Glutamatergic neuron (in vitro differentiated cells): ENCODE data around the gene PSMD5. TPM values are rescaled to one million over a fixed set of nuclear protein-coding genes. Genes with fewer than 3 reads are reported as not detected.

Source experiments
- DNase-seq: peaks from one replicate; pipeline ENCODE4 v3.0.0; 2022
- H3K27ac Mint-ChIP-seq: one replicate; pipeline ENCODE4 v1.8.0; 2020; ENCODE audit warnings: mild to moderate bottlenecking, mixed read lengths, inconsistent platforms; ENCODE audit not compliant: unreplicated experiment
- H3K27me3 Mint-ChIP-seq: one replicate; pipeline ENCODE4 v1.8.0; 2020; ENCODE audit warnings: mild to moderate bottlenecking, moderate library complexity, mixed read lengths, inconsistent platforms; ENCODE audit not compliant: unreplicated experiment
- H3K36me3 Mint-ChIP-seq: one replicate; pipeline ENCODE4 v1.8.0; 2020; ENCODE audit warnings: mild to moderate bottlenecking, mixed read lengths, inconsistent platforms; ENCODE audit not compliant: unreplicated experiment
- H3K4me1 Mint-ChIP-seq: one replicate; pipeline ENCODE4 v1.8.0; 2020; ENCODE audit warnings: mild to moderate bottlenecking, low read depth, mixed read lengths, inconsistent platforms; ENCODE audit not compliant: unreplicated experiment
- H3K4me3 Mint-ChIP-seq: one replicate; pipeline ENCODE4 v1.8.0; 2020; ENCODE audit warnings: mild to moderate bottlenecking, mixed read lengths, inconsistent platforms; ENCODE audit not compliant: unreplicated experiment
- H3K9me3 Mint-ChIP-seq: one replicate; pipeline ENCODE4 v1.8.0; 2020; ENCODE audit warnings: mild to moderate bottlenecking, moderate library complexity, mixed read lengths, inconsistent platforms; ENCODE audit not compliant: unreplicated experiment
- total RNA-seq: library from RNA; stranded (reverse); fragmentation: NEBNext Ultra II Directional; extraction: Animal tissue kit (Norgen Biotek cat#: 25700); gene quantifications from one replicate; pipeline ENCODE4 v1.2.1, GENCODE V29; 2021; ENCODE audit not compliant: unreplicated experiment
- TF ChIP-seq, protein P1 (sequence below): fragments of 200-600 bp; sonication (generic); IDR thresholded peaks from one replicate; pipeline ENCODE4 v1.5.0; 2021; ENCODE audit not compliant: partially characterized antibody, unreplicated experiment

The PSMD5 gene
- total RNA-seq, 1 donor from 2014 or later = 48.5 TPM

DNA sequence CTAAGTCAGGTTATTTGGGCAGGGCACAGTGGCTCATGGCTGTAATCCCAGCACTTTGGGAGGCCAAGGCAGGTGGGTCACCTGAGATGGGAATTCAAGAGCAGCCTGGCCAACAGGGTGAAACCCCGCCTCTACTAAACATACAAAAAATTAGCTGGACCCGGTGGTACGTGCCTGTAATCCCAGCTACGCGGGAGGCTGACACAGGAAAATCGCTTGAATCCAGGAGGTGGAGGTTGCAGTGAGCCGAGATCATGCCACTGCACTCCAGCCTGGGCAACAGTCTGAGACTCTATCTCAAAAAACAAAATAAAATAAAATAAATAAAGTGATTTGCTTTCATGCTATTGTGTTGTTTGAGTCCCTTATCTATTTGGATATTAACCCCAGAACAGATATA lies 41.3 kb downstream of the PSMD5 start:
- H3K9me3 Mint-ChIP-seq = no peaks in the 10 kb centered on the region
- no peak for DNase-seq
- H3K4me3 Mint-ChIP-seq = no peak overlapping the region
- no peaks in the 10 kb centered on the region for H3K4me1 Mint-ChIP-seq
- no peaks in the 10 kb centered on the region for H3K27me3 Mint-ChIP-seq
- no peak overlapping the region for H3K27ac Mint-ChIP-seq
- TF ChIP-seq, protein P1, sequence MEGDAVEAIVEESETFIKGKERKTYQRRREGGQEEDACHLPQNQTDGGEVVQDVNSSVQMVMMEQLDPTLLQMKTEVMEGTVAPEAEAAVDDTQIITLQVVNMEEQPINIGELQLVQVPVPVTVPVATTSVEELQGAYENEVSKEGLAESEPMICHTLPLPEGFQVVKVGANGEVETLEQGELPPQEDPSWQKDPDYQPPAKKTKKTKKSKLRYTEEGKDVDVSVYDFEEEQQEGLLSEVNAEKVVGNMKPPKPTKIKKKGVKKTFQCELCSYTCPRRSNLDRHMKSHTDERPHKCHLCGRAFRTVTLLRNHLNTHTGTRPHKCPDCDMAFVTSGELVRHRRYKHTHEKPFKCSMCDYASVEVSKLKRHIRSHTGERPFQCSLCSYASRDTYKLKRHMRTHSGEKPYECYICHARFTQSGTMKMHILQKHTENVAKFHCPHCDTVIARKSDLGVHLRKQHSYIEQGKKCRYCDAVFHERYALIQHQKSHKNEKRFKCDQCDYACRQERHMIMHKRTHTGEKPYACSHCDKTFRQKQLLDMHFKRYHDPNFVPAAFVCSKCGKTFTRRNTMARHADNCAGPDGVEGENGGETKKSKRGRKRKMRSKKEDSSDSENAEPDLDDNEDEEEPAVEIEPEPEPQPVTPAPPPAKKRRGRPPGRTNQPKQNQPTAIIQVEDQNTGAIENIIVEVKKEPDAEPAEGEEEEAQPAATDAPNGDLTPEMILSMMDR = no peak
- peaks cover 5% of the 10 kb centered on the region for H3K36me3 Mint-ChIP-seq

DNA sequence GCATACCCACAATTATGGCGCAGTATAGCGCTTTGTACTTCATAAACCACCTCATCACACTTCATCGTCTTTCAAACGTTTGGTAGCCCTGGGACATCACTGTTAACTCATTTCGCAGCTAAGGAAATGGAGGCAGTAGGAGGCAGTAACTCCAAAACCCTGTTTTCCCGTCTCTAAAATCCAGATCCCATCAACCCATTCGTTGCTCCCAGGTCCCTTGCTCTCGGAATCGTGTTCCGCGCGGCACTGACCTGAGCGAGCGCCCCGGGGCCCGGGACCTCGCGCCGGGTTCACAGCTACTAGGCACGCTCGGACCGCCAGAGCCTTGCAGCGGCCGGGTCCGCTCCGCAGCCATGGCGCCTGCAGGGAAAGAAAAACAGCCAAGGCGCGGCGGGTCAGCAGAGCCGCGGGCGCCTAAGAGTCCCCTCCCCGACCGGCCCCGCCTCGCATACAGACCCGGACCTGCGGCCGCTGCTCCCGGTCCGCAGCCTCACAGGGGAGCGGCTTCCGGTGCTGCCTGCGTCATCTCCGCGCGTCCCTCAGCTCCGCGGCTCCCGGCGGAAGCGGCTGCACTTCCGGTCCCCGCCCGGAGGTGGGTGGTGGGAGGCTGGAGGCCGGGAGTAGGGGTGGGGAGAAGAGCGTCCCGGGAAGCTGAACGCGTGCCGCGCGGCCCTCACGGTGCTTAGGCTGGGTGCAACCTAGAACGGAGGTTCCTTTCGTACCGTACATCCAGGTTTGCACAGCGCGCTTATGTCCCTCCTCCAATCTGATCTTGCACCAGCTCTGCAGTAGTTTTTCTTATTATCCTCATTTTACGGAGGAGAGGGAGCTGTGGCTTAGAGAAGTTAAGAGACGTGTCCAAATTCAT lies 49.6 kb downstream of the PSMD5 start, which contains the start of gene FBXW2:
Gene FBXW2 (minus strand): TSS at position 519 of the 868 bp plus-strand sequence. CDS start 5,158 bp downstream, outside the sequence.
- H3K9me3 Mint-ChIP-seq = no peaks in the 10 kb centered on the region
- peak; percentile 95 for DNase-seq
- peak within 1 kb of the TSS; percentile 69 for H3K27ac Mint-ChIP-seq
- no peaks in the 10 kb centered on the region for H3K27me3 Mint-ChIP-seq
- TF ChIP-seq, protein P1 = peak; percentile 25
- peak within 1 kb of the TSS; percentile 94 for H3K4me3 Mint-ChIP-seq
- H3K36me3 Mint-ChIP-seq = no peaks in the 10 kb centered on the region
- H3K4me1 Mint-ChIP-seq = peaks cover 8% of the 10 kb centered on the region

DNA sequence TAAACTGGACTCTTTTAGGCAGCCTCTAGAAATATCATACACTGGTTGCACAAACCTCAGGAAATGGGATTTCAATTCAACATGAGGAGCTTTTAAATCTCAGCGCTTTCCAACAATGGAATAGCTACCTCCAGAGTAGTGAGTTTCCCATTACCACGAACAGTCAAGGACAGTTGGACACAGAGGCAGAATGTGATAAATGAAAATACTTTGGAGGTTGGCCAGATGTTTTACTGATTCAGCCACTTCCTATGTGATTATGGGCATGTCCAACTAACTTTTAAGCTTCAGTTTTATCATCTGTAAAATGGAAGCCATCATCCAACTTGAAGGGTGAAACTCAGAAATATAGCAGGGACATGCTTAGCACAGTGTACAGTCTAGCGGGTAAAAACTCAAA lies 51.6 kb downstream of the PSMD5 start:
- TF ChIP-seq, protein P1 = no peak
- H3K27ac Mint-ChIP-seq = no peak overlapping the region
- no peaks in the 10 kb centered on the region for H3K27me3 Mint-ChIP-seq
- no peak for DNase-seq
- H3K36me3 Mint-ChIP-seq = no peaks in the 10 kb centered on the region
- H3K4me3 Mint-ChIP-seq = peak overlapping the region; percentile 94
- no peaks in the 10 kb centered on the region for H3K9me3 Mint-ChIP-seq
- peaks cover 8% of the 10 kb centered on the region for H3K4me1 Mint-ChIP-seq

DNA sequence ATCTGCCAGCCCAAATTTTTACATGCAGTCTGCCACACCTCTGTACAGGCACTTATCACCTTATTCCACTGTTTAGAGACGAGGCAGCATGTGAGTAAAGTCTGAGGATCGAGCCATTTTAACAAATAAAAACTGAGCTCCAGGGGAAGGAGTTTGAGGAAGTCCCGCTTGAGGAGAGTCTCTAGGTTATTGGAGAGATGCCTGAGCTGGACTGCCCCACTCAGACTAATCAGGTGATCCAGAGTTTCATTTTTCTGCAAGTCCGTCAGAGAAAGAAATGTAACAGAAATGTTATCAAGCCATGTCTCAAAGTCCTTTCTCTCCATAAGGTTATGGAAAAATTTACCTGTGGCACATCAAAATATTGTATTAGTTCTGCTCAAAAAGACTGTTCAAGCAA lies 54.8 kb downstream of the PSMD5 start:
- no peaks in the 10 kb centered on the region for H3K36me3 Mint-ChIP-seq
- DNase-seq = no peak
- H3K9me3 Mint-ChIP-seq = no peaks in the 10 kb centered on the region
- H3K27me3 Mint-ChIP-seq = no peaks in the 10 kb centered on the region
- peaks cover 8% of the 10 kb centered on the region for H3K4me1 Mint-ChIP-seq
- H3K27ac Mint-ChIP-seq = no peak overlapping the region
- TF ChIP-seq, protein P1 = no peak
- H3K4me3 Mint-ChIP-seq = no peak overlapping the region

DNA sequence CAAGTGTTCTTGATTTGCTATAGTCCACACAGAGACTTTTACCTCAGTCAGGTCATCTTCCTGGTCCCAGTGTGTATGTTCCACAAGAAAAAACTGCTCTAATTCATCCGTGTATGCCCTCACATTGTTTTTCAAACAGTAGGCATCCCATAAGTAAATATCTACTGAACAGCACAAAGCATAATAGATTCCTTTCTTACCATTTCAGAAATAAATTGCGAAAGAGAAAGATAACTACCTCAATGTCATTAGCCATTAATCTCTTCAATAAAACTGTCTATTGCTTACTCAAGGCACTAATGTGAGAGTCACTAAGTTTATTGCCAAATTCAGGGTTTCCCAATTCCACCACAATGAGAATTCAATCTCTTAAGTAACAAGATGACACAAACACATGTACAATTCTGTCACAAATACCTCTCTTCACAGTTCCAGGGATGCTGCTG lies 59.1 kb downstream of the PSMD5 start:
- H3K27ac Mint-ChIP-seq = no peak overlapping the region
- no peak for DNase-seq
- no peaks in the 10 kb centered on the region for H3K4me1 Mint-ChIP-seq
- TF ChIP-seq, protein P1 = no peak
- H3K9me3 Mint-ChIP-seq = no peaks in the 10 kb centered on the region
- H3K4me3 Mint-ChIP-seq = no peak overlapping the region
- no peaks in the 10 kb centered on the region for H3K36me3 Mint-ChIP-seq
- no peaks in the 10 kb centered on the region for H3K27me3 Mint-ChIP-seq
